T47D (cell line): Measurements from ENCODE around the gene CERS5.
A peak's percentile ranks its signal among the peaks of the same experiment; 100 is the strongest.
"Not testable (repeated sequence)": the region's sequence is repeated elsewhere in the genome, so short reads cannot be mapped to it uniquely, and the experiment has no call there.

Experiments used
- DNase-seq, 2 experiments: peaks; one replicate each; pipeline versions ENCODE4 v3.0.0 to v3.0.0-alpha.2; 2011 to 2012; ENCODE audit warnings: low read depth in 1 of 2, low spot score in 1 of 2
- JUND ChIP-seq: IDR thresholded peaks from 2 replicates; pipeline ENCODE4 v1.6.1; 2012; ENCODE audit warnings: low read depth
- in situ Hi-C: cut with HindIII; loops from 2 replicates; pipeline ENCODE4 v1.10.0; 2016; ENCODE audit warnings: low sequenced_read_pairs, low pct_unique_long_range_greater_than_20kb

CERS5 gene

DNA sequence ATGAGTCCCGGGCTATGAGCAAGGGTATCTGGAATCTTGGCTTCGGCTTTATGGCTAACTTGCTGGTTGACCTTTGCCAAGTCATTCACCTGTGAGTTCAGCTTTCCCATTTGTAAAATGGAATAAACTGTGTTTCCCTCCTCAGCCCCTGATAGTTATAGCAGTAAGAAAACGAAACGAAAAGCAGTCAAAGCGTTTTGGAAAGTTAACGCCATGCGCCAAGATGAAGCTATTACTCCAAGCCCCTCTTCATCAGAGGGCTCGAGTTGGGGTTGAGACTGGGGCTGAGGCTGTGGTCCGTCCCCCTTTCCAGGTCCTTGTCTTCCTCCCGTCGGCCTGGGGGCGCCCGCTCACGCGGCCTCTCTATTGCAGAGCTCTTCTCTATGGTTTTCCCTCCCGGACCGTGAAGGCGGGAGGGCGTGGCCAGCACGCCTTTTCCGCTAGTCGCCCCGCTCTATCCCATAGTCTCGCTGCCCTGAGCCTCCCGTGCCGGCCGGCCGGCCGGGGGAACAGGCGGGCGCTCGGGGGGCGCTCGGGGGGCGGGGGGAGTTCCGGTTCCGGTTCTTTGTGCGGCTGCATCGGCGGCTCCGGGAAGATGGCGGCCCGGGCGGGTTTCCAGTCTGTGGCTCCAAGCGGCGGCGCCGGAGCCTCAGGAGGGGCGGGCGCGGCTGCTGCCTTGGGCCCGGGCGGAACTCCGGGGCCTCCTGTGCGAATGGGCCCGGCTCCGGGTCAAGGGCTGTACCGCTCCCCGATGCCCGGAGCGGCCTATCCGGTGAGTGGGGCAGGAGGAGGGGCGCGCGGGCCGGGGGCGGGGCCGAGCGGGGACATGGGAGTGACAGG is 82.2 kb downstream of the CERS5 start, which contains the start of gene SMARCD1:
TSS of gene SMARCD1 (plus strand) at position 568 of the 840 bp plus-strand sequence. CDS start at position 596, 28 bp downstream.
- peak; percentile 89 to 95 for DNase-seq
- in situ Hi-C loops = no loop called here
- no peak for TF ChIP-seq JUND

DNA sequence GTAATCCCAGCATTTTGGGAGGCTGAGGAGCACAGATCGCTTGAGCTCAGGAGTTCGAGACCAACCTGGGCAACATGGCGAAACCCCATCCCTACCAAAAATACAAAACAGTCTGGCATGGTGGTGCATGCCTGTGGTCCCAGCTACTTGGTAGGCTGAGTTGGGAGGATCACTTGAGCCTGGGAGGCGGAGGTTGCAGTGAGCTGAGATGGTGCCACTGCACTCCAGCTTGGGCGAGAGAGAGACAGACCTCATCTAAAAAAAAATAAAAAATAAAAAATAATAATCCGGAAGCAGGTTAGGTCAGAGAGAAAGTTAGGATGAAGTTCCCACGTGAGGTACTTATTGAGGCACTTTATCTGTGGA is 82.8 kb downstream of the CERS5 start:
- in situ Hi-C loops, DNase-seq: not testable (repeated sequence)

DNA sequence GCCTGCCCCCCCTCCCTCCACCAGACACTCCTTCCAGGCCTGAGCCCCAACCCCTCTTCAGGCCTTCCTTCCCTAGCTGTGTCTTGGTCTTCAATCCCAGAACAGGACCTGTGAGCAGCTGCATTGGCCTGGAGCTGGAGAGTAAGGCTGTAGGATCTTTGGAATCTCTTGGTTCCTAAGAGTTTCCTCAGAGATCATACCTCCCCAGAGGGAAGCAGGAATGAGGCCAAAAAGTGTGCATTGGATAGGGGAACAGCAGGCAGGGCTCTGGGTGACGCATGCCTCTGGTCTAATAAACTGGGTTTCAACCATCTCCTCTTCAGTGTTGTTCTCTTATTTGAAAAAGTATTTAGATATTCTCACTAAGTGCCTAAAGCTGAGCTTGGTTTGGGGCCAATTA is 83.9 kb downstream of the CERS5 start:
- TF ChIP-seq JUND = no peak
- no peak for DNase-seq
- in situ Hi-C loops = no loop called here

DNA sequence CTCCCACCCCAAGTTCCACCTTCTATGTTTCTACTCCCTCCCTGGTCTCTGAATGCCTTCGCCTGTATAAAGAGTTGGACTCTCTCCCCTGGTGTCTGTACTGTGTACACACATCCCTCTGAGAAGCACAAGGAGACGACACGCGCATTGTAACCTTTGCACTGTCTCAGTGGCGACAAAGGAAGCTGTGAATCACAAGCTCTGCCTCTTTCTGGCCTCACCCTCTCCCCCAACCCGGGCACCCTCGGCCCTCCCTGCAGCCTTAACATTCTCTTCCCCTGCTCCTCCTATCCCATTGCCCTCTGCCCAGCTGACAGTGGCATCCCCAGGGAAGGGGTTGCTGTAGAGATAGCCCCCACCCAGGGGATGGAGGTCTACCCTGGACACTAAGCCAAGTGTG is 84.5 kb downstream of the CERS5 start:
- in situ Hi-C loops = no loop called here
- no peak for DNase-seq
- no peak for TF ChIP-seq JUND

DNA sequence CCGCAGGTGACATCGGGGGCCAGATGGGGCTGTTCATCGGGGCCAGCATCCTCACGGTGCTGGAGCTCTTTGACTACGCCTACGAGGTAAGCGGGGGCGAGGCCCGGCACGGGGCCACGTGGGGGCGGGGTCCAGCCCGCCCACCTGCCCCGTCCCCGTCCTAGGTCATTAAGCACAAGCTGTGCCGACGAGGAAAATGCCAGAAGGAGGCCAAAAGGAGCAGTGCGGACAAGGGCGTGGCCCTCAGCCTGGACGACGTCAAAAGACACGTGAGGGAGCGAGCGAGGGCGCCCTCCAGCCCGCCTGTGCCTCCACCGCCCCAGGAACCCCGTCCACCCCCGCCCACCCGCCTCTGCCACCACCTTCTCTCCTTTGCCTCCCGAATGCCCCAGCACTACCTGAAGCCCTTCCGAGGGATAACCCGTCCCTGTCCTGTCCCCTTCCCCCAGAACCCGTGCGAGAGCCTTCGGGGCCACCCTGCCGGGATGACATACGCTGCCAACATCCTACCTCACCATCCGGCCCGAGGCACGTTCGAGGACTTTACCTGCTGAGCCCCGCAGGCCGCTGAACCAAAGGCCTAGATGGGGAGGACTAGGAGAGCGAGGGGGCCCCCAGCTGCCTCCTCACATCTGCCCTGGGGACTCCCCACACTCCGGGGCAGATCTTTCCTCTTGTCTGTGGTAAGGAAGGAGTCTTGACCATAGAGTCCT is 85.9 kb downstream of the CERS5 start:
- in situ Hi-C loops = no loop called here
- no peak for DNase-seq

DNA sequence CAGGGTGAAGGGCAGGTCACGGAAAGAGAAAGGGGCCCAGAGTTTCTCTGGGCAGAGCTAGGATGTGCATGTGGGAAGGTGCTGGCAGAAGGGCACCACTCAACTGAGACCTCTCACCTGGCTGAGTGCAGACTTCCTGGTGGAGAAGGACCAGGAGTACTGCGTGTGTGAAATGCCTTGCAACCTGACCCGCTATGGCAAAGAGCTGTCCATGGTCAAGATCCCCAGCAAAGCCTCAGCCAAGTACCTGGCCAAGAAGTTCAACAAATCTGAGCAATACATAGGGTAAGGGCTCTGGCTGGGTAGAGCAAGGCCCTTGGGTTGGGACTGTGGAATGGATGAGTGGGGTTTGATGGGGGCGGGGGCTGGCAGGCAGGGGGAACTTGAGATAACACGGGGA is 87.4 kb downstream of the CERS5 start:
- in situ Hi-C loops = no loop called here
- DNase-seq = peak in 1 of 2 experiments; percentile 48
- no peak for TF ChIP-seq JUND

More for the DNA sequence above, 85.9 kb downstream of the CERS5 start:
- no peak for TF ChIP-seq JUND
